ENCODE data around the gene SH3TC1. TPM values are rescaled to one million over a fixed set of nuclear protein-coding genes. Genes with fewer than 3 reads are reported as not detected.

Gene SH3TC1
- total and polyA plus RNA-seq, 10 of the 15 experiments (the other 5 are each of a cell fraction or from before 2014, with no cell fraction given) = 0.19 to 47.0 (median 18.4) TPM

DNA sequence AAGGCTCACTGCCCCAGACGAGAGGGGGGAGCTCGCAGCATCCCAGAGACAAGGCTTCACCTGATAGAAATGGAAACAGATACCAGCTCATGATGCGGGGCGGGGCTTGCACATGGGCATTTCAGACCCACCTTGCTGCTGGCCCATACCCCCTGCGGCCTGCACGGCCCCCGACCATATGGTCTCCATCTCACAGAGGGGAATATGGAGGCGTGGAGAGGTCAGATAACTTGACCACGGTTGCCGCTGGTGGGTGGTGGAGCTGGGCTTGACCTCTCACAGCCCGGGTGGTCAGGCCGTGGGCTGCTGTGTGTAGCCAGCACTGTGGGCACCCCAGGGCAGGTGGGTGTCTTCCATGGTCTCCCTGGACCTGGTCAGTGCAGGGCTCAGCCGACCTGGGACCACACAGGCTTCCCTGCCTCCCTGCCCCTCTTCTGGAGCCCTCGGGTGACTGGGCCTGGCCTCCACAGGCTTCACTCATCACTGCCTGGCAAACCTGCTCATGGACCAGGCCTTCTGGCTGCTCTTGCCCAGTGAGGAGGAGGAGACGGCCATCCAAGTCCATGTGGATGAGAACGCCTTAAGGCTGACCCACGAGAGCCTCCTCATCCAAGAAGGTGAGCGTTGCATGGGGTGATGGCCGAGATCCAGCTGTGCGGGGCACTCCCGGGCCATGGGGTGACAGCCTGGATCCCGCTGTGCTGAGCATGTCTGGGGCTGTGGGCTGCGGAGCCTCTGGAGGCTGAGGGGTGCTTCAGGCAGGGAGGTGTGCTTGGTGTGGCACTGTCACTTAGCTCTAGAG, 16.8 kb downstream of the SH3TC1 start (continued):
- TF ChIP-seq, protein P1, sequence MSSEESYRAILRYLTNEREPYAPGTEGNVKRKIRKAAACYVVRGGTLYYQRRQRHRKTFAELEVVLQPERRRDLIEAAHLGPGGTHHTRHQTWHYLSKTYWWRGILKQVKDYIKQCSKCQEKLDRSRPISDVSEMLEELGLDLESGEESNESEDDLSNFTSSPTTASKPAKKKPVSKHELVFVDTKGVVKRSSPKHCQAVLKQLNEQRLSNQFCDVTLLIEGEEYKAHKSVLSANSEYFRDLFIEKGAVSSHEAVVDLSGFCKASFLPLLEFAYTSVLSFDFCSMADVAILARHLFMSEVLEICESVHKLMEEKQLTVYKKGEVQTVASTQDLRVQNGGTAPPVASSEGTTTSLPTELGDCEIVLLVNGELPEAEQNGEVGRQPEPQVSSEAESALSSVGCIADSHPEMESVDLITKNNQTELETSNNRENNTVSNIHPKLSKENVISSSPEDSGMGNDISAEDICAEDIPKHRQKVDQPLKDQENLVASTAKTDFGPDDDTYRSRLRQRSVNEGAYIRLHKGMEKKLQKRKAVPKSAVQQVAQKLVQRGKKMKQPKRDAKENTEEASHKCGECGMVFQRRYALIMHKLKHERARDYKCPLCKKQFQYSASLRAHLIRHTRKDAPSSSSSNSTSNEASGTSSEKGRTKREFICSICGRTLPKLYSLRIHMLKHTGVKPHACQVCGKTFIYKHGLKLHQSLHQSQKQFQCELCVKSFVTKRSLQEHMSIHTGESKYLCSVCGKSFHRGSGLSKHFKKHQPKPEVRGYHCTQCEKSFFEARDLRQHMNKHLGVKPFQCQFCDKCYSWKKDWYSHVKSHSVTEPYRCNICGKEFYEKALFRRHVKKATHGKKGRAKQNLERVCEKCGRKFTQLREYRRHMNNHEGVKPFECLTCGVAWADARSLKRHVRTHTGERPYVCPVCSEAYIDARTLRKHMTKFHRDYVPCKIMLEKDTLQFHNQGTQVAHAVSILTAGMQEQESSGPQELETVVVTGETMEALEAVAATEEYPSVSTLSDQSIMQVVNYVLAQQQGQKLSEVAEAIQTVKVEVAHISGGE (CRISPR knock-in tag; IDR thresholded peaks at IDR 0.05) = no peak
- TF ChIP-seq CHD2 (IDR thresholded peaks at IDR 0.05; ENCODE audit: borderline replicate concordance, low read depth, low read length) (no peak), STAT1 (conservative IDR thresholded peaks at IDR 0.05) (no peak), POLR2A (IDR thresholded peaks at IDR 0.05; ENCODE audit: low read depth, low read length) (no peak)

DNA sequence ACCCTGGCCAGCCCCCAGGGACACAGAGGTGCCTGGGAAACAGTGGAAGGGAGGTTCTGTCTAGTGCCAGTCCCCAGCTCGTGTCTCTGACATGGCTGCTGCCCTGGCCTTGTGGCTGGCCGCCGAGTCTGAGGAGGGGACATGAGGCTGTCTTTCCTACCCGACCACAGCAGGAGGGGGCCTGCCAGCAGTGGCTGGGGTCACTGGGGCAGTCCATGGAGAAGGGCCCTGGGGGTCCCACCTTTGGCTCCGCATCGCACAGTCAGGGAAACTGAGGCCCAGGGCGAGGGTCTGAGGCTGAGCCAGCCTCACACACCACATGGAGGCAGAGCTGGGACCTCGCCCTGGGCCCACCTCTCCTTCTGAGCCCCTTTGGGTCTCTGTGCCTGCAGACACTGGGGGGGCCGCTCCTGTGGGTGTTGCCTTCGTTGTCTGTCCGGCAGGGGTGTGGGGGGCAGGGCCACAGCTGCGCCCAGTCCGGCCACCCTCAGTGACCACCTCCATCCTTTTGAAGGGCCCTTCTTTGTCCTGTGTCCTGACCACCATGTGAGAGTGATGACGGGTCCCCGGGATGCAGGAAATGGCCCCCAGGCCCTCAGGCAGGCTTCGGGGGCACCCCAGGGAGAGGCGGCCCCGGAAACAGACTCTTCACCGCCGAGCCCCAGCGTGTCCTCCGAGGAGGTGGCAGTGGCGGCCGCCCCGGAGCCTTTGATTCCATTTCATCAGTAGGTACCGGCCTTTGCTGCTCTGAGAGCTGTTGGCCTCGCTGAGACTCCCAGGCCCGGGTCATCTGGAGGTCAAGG, 17.6 kb downstream of the SH3TC1 start:
- POLR2A ChIA-PET = no interaction called here
- H3K9me3 ChIP-seq (replicated peaks; ENCODE audit: control insufficient read depth, insufficient read depth, low read length) = no peaks in the 10 kb centered on the region
- CTCF ChIA-PET = interaction anchor here (0.6 to 1.2 kb wide), 3 partner anchors 12 to 130 kb away, joined by 3 read pairs; no protein-coding TSS in a partner anchor
- BruUV-seq (replicated peaks) = no TSS peak
- no peak for FAIRE-seq
- H3K27me3 ChIP-seq (replicated peaks in 1 of 2; ENCODE audit: control insufficient read depth in 2 of 2, insufficient read depth in 2 of 2, low read length in 1 of 2) = no peaks in the 10 kb centered on the region
- peaks cover 5 to 19% of the 10 kb centered on the region in 2 experiments; a peak in 3 of 4 replicates for H3K36me3 ChIP-seq (ENCODE audit: control insufficient read depth in 2 of 2, insufficient read depth in 2 of 2, low read length in 1 of 2)
- in situ Hi-C loops (cut with MboI) = no loop called here
- 90% methylated on average over 24 of the region's 28 CpGs for WGBS (ENCODE audit: insufficient coverage, insufficient replicate concordance, low lambda C conversion rate, missing lambda C conversion rate)
- no peak for ATAC-seq
- intact Hi-C loops (cut with micrococcal nuclease; ENCODE audit: unreplicated experiment) = no loop called here
- no peak overlapping the region for H2AFZ ChIP-seq (ENCODE audit: control insufficient read depth, low read depth, low read length)
- H3K79me2 ChIP-seq (ENCODE audit: control insufficient read depth, insufficient read depth, low read length) = no peaks in the 10 kb centered on the region
- peaks cover 5% of the 10 kb centered on the region; the same call in 1 of the 2 replicates for H3K4me1 ChIP-seq (ENCODE audit: control insufficient read depth, insufficient read depth, low read length)
- no peak overlapping the region for H3K4me3 ChIP-seq
- no peak for DNase-seq (ENCODE audit: low read depth, low spot score)
- SMC1A ChIA-PET (ENCODE audit: uncharacterized antibody, unreplicated experiment) = interaction anchor here (0.6 kb wide), 1 partner anchor 15 kb away, joined by 3 read pairs; no protein-coding TSS in a partner anchor
- H3K27ac ChIP-seq (ENCODE audit: control insufficient read depth, insufficient read depth) = no peak overlapping the region
- H4K20me1 ChIP-seq (ENCODE audit: control insufficient read depth, insufficient read depth) = no peaks in the 10 kb centered on the region
- no peak overlapping the region for H3K9ac ChIP-seq (ENCODE audit: control insufficient read depth, insufficient read depth, low read length)
- RAD21 ChIA-PET (ENCODE audit: unreplicated experiment) = no interaction called here
- no peak overlapping the region for H3K4me2 ChIP-seq (ENCODE audit: control insufficient read depth, insufficient read depth)
- no peak for TF ChIP-seq LARP7 (IDR thresholded peaks at IDR 0.05)
- TF ChIP-seq CHD4 (IDR thresholded peaks at IDR 0.05) = no peak
- TF ChIP-seq, protein P1 (CRISPR knock-in tag; IDR thresholded peaks at IDR 0.05) = no peak
- TF ChIP-seq, protein P2, sequence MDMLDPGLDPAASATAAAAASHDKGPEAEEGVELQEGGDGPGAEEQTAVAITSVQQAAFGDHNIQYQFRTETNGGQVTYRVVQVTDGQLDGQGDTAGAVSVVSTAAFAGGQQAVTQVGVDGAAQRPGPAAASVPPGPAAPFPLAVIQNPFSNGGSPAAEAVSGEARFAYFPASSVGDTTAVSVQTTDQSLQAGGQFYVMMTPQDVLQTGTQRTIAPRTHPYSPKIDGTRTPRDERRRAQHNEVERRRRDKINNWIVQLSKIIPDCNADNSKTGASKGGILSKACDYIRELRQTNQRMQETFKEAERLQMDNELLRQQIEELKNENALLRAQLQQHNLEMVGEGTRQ (IDR thresholded peaks at IDR 0.05; ENCODE audit: borderline replicate concordance, low read depth, low read length) = no peak
- TF ChIP-seq SIX5 (IDR thresholded peaks at IDR 0.05; ENCODE audit: low read depth, low read length, severe bottlenecking) = no peak

Data from GM12878 (cell line).